ENCODE measurements around the gene CTAG1A. TPM values are rescaled to one million over a fixed set of nuclear protein-coding genes. Genes with fewer than 3 reads are reported as not detected.

Gene CTAG1A
- total and polyA plus RNA-seq, 2 donors (not counting 1 experiment from before 2014, with no cell fraction given), result not detected

- ATAC-seq (ENCODE audit: low read depth) (no peak), DNase-seq (no peak)
- H3K4me3 ChIP-seq (ENCODE audit: control extremely low read depth in 1 of 5, extremely low read depth in 1 of 5, insufficient read depth in 1 of 5, low read depth in 2 of 5, low read length in 4 of 5), result no peak overlapping the region
- H2AFZ ChIP-seq (ENCODE audit: insufficient read depth, low read depth, low read length, poor library complexity, severe bottlenecking), result no peak overlapping the region
- intact Hi-C loops (cut with micrococcal nuclease), result no loop called here
- H3K4me3 Mint-ChIP-seq, result no peak overlapping the region
- H3K9ac ChIP-seq (ENCODE audit: low read length), result no peak overlapping the region
- H3K9me3 Mint-ChIP-seq (ENCODE audit: insufficient read depth), result no peaks in the 10 kb centered on the region
- WGBS (ENCODE audit: insufficient coverage), result 97% methylated on average over 5 of the region's 18 CpGs
- no peak overlapping the region for H3K4me2 ChIP-seq (replicated peaks; ENCODE audit: low read depth, low read length, poor library complexity, severe bottlenecking)
- no peaks in the 10 kb centered on the region for H4K20me1 ChIP-seq (ENCODE audit: control insufficient read depth, insufficient read depth, low read length, poor library complexity, severe bottlenecking)
- no peaks in the 10 kb centered on the region for H3K4me1 Mint-ChIP-seq
- H3K27me3 ChIP-seq (replicated peaks in 1 of 4; ENCODE audit: control extremely low read depth in 1 of 4, control insufficient read depth in 3 of 4, insufficient read depth in 4 of 4, low read length in 3 of 4), result no peaks in the 10 kb centered on the region
- no peaks in the 10 kb centered on the region for H3K79me2 ChIP-seq (ENCODE audit: control insufficient read depth, insufficient read depth, low read length)
- ChIA-PET POLR2A (no interaction called here), CTCF (no interaction called here)
- H3K27ac ChIP-seq (ENCODE audit: low read length in 2 of 2), result no peak overlapping the region
- H3K27me3 Mint-ChIP-seq, result no peaks in the 10 kb centered on the region
- TF ChIP-seq EZH2 (IDR thresholded peaks at IDR 0.05; ENCODE audit: borderline replicate concordance, insufficient read depth, low read depth, low read length, poor library complexity, severe bottlenecking), result no peak
- no peak for TF ChIP-seq CTCF (IDR thresholded peaks at IDR 0.05)
- H3K27ac Mint-ChIP-seq, result no peak overlapping the region
- H3K9me3 ChIP-seq (ENCODE audit: control extremely low read depth in 1 of 3, control insufficient read depth in 2 of 3, insufficient read depth in 1 of 3, low read length in 2 of 3), result no peaks in the 10 kb centered on the region
- no peaks in the 10 kb centered on the region for H3K4me1 ChIP-seq (ENCODE audit: control insufficient read depth in 2 of 2, insufficient read depth in 2 of 2, low read length in 2 of 2)
- no peaks in the 10 kb centered on the region for H3K36me3 ChIP-seq (replicated peaks in 1 of 2; ENCODE audit: control extremely low read depth in 1 of 2, control insufficient read depth in 1 of 2, extremely low read depth in 1 of 2, insufficient read depth in 2 of 2, low read length in 1 of 2)
Observed at GRCh38 chrX:154602766-154603437, 18.0 kb downstream of the CTAG1A start.

Data from B cell (primary cell).